ENCODE measurements around the gene NHS. TPM values are rescaled to one million over a fixed set of nuclear protein-coding genes. Genes with fewer than 3 reads are reported as not detected.

The NHS gene
- polyA plus RNA-seq, 2 donors = 0.78 to 1.7 TPM

DNA sequence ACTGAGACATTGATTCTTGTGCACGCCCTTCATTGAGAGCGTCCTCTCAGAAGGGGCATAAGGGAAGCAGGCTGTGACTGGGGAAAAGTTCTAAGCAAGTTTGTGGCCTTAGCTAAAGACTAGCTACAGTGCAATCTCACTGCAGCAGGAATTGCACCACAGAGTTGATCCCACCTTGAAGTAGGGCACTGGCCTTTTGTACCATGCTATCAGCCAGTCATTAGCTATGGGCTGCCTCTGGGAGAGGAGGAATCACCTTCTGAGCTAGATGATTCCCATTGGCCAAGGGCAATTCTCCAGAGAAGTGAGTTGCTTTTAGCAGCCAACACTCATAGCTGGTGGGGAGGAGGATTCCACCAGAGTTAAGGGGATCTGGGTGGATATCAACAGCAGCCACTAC lies 219.7 kb downstream of the NHS start:
- Histone ChIP-seq H3K9me3 (ENCODE audit: control insufficient read depth in 2 of 2, insufficient read depth in 1 of 2, low read depth in 1 of 2, low read length in 1 of 2) (no peaks in the 10 kb centered on the region), H3K36me3 (ENCODE audit: control insufficient read depth in 2 of 2, insufficient read depth in 2 of 2, low read length in 1 of 2) (no peaks in the 10 kb centered on the region), H3K27ac (ENCODE audit: low read depth in 2 of 2, low read length in 1 of 2) (no peak overlapping the region), H3K27me3 (ENCODE audit: control insufficient read depth in 1 of 2, insufficient read depth in 2 of 2, low read length in 2 of 2) (no peaks in the 10 kb centered on the region), H3K4me1 (ENCODE audit: control insufficient read depth in 2 of 2, insufficient read depth in 2 of 2, low read length in 1 of 2) (peaks cover 3% of the 10 kb centered on the region in 2 donors), H3K4me3 (ENCODE audit: low read depth in 1 of 2, low read length in 2 of 2) (no peak overlapping the region)
- WGBS, 2 donors = 92 to 96% methylated on average over 2 of the region's 2 CpGs

DNA sequence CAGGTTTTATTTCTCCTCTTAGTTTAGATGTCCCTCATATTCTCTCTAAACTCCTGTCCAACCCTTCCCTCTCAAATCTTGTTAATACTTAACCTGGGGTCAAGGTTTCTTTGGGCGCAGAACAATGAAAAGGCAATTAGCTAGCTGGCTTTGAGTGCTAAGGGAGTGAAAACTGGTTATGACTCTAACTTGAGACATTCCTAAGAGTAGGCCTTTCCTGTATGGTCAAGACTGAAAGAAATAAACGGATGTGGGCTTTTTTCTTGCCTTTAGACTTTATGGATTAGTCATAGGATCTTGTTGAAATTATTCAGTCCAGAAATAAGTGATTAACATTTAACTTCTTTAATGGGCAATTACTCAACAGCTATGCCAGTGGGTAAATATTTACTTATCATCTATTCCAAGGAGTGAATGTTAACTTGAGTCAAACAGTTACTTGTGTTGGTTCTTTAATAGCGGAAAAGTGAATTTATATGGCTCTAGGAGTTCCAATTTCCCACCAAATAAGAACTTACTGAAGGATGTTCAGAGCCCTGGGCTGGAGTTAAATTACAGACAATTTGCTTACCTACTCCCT lies 220.5 kb downstream of the NHS start:
- no peaks in the 10 kb centered on the region for H3K9me3 ChIP-seq (ENCODE audit: control insufficient read depth in 2 of 2, insufficient read depth in 1 of 2, low read depth in 1 of 2, low read length in 1 of 2)
- H3K4me3 ChIP-seq (ENCODE audit: low read depth in 1 of 2, low read length in 2 of 2) = no peak overlapping the region
- H3K4me1 ChIP-seq (ENCODE audit: control insufficient read depth in 2 of 2, insufficient read depth in 2 of 2, low read length in 1 of 2) = peaks cover 3% of the 10 kb centered on the region in 2 donors
- H3K27ac ChIP-seq (ENCODE audit: low read depth in 2 of 2, low read length in 1 of 2) = no peak overlapping the region
- H3K36me3 ChIP-seq (ENCODE audit: control insufficient read depth in 2 of 2, insufficient read depth in 2 of 2, low read length in 1 of 2) = no peaks in the 10 kb centered on the region
- no peaks in the 10 kb centered on the region for H3K27me3 ChIP-seq (ENCODE audit: control insufficient read depth in 1 of 2, insufficient read depth in 2 of 2, low read length in 2 of 2)
- WGBS, 2 donors = 37 to 40% methylated on average over 3 of the region's 3 CpGs

DNA sequence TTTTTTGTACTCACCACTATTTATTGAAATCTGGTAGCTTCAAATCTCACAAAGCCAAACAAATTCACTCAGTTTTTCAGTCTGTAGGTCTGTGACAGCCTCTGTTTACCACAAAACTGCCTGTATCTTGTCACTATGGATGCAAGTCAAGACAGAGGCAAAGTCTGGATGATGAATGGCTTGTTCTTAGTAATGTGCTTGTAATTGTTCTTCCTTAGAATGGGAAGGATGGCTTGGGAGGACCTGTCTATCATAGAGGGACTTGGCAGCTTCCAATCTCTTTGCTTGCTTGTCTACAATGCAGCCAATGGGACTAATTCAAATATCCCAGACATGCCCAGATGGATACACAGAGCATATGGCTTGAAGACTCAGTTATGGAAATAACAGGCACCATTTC lies 221.1 kb downstream of the NHS start:
- Histone ChIP-seq H3K27ac (ENCODE audit: low read depth in 2 of 2, low read length in 1 of 2) (no peak overlapping the region), H3K4me3 (ENCODE audit: low read depth in 1 of 2, low read length in 2 of 2) (no peak overlapping the region), H3K36me3 (ENCODE audit: control insufficient read depth in 2 of 2, insufficient read depth in 2 of 2, low read length in 1 of 2) (no peaks in the 10 kb centered on the region), H3K27me3 (ENCODE audit: control insufficient read depth in 1 of 2, insufficient read depth in 2 of 2, low read length in 2 of 2) (no peaks in the 10 kb centered on the region), H3K9me3 (ENCODE audit: control insufficient read depth in 2 of 2, insufficient read depth in 1 of 2, low read depth in 1 of 2, low read length in 1 of 2) (no peaks in the 10 kb centered on the region), H3K4me1 (ENCODE audit: control insufficient read depth in 2 of 2, insufficient read depth in 2 of 2, low read length in 1 of 2) (peaks cover 3% of the 10 kb centered on the region in 2 donors)

DNA sequence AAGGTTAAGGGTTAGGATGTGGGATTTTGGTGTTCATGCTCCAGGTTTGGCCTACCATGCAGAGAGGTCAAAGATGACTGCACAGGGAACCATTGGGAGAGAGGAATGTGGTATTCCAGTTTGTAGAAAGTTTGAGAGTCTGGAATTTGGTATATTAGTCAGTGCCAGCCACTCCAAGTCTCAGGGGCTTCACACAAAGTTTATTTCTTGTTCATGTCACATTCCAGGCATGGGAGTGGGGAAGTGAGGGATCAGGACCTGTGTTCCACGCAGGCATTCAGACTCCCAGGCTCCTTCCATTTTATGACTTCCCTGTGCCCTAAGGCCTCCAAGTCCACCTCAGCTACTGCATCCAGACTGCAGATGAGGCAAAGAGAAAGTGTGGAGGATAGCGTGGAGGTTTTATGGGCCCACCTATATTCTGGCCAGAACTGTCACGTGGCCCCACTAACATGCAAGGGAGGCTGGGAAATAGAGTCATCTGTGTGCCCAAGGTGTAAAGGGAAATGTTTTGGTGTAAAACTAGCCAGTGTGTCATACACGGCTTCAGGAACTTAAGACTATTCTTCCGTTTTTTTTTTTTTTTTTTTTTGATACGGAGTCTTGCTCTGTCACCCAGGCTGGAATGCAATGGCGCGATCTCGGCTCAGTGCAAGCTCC lies 221.7 kb downstream of the NHS start:
- 75 to 87% methylated on average over 8 to 9 of the region's 9 CpGs for WGBS, 2 donors

DNA sequence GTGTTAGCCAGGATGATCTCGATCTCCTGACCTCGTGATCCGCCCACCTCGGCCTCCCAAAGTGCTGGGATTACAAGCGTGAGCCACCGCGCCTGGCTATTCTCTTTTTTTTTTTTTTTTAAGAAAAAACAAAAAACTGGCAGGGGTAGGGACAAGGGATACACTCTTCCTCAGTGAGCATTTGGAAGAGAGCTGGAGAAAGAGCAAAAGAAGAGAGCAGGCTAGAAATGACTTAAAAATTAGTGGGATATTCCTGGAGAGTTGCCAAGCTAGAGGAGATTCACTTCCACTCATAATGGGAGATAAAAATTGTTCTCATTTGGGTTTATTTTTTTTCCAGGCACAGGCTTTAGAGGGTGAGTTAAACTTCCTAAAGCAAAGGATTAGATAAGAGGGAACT lies 222.3 kb downstream of the NHS start:
- WGBS, 2 donors = 84 to 85% methylated on average over 4 to 7 of the region's 7 CpGs
- H3K4me1 ChIP-seq (ENCODE audit: control insufficient read depth in 2 of 2, insufficient read depth in 2 of 2, low read length in 1 of 2) = peaks cover 3% of the 10 kb centered on the region in 2 donors
- no peak overlapping the region for H3K27ac ChIP-seq (ENCODE audit: low read depth in 2 of 2, low read length in 1 of 2)
- H3K9me3 ChIP-seq (ENCODE audit: control insufficient read depth in 2 of 2, insufficient read depth in 1 of 2, low read depth in 1 of 2, low read length in 1 of 2) = no peaks in the 10 kb centered on the region
- no peak overlapping the region for H3K4me3 ChIP-seq (ENCODE audit: low read depth in 1 of 2, low read length in 2 of 2)
- no peaks in the 10 kb centered on the region for H3K36me3 ChIP-seq (ENCODE audit: control insufficient read depth in 2 of 2, insufficient read depth in 2 of 2, low read length in 1 of 2)
- H3K27me3 ChIP-seq (ENCODE audit: control insufficient read depth in 1 of 2, insufficient read depth in 2 of 2, low read length in 2 of 2) = no peaks in the 10 kb centered on the region

More for the DNA sequence above, 221.7 kb downstream of the NHS start:
- Histone ChIP-seq H3K9me3 (ENCODE audit: control insufficient read depth in 2 of 2, insufficient read depth in 1 of 2, low read depth in 1 of 2, low read length in 1 of 2) (no peaks in the 10 kb centered on the region), H3K27me3 (ENCODE audit: control insufficient read depth in 1 of 2, insufficient read depth in 2 of 2, low read length in 2 of 2) (no peaks in the 10 kb centered on the region), H3K4me3 (ENCODE audit: low read depth in 1 of 2, low read length in 2 of 2) (no peak overlapping the region), H3K36me3 (ENCODE audit: control insufficient read depth in 2 of 2, insufficient read depth in 2 of 2, low read length in 1 of 2) (no peaks in the 10 kb centered on the region), H3K4me1 (ENCODE audit: control insufficient read depth in 2 of 2, insufficient read depth in 2 of 2, low read length in 1 of 2) (peaks cover 3% of the 10 kb centered on the region in 2 donors), H3K27ac (ENCODE audit: low read depth in 2 of 2, low read length in 1 of 2) (peak overlapping the region in 1 of 2 donors; percentile 8)

DNA sequence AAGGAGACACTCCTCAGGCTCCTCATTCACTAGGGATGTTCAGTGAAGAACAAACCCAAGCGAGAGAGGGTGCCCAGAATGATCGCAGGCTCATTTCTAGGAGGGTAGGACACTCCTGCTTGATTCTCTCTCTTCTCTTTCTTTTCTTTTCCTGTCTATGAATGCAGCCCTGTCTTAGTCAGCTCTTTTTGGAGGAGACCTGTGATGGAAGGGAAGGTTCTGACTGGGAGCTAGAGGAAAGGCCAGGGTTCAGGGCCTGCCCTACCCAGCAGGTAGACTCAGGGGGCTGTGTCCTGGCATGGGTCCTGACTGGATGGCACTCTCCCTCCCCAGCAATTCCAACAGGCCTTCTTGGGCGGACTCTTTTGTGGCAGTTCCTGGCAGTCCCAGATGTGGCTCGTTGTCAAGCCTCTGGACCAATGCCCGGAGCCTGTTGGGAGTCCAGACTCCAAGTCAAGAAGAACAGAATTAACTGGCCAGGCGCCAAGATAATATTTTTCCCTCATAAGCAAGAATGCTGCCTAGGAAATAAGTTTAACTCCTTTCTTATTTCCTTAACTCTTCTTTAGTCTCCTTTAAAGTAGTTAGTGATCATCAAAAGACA lies 222.9 kb downstream of the NHS start:
- H3K27me3 ChIP-seq (ENCODE audit: control insufficient read depth in 1 of 2, insufficient read depth in 2 of 2, low read length in 2 of 2) = no peaks in the 10 kb centered on the region
- no peaks in the 10 kb centered on the region for H3K9me3 ChIP-seq (ENCODE audit: control insufficient read depth in 2 of 2, insufficient read depth in 1 of 2, low read depth in 1 of 2, low read length in 1 of 2)
- 37 to 43% methylated on average over 6 of the region's 6 CpGs for WGBS, 2 donors
- peak overlapping the region in 1 of 2 donors; percentile 33 for H3K27ac ChIP-seq (ENCODE audit: low read depth in 2 of 2, low read length in 1 of 2)
- H3K36me3 ChIP-seq (ENCODE audit: control insufficient read depth in 2 of 2, insufficient read depth in 2 of 2, low read length in 1 of 2) = no peaks in the 10 kb centered on the region
- peaks cover 3% of the 10 kb centered on the region in 2 donors for H3K4me1 ChIP-seq (ENCODE audit: control insufficient read depth in 2 of 2, insufficient read depth in 2 of 2, low read length in 1 of 2)
- no peak overlapping the region for H3K4me3 ChIP-seq (ENCODE audit: low read depth in 1 of 2, low read length in 2 of 2)

DNA sequence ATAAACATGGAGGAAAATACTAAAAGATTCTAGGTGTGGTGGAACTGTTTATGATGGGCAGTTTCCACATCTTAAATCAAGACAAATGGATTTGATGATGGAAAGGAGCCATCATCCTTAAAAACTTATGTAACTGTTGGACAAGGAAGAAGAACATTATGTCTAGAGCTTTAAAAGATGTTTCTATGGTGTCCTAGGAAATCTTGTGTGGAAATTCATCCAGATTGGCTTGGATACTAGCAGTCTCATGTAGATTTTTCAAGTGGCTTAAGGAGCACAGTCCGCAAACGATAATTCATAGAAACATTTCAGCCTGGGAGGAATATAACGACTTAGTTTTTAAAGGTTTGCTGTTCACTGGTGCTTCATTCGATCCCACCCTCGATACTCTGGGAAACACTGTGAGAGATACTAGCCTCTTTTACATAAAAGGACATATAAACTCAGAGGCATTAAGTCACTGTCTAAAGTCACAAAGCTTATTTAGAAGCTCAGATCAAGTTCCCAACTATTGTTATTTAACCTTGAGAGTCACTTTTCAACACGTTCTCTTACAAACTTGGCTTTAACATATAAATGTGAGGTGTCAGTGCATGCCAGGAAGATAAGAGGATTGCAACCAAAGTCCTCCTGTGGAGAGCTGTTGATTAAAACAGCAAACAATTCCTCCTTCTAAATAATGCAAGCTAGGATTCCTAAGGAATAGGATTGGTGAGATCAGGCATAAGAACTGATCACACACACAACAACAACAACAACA lies 226.6 kb downstream of the NHS start:
- WGBS, 2 donors = 62 to 66% methylated on average over 6 of the region's 6 CpGs
- H3K4me3 ChIP-seq (ENCODE audit: low read depth in 1 of 2, low read length in 2 of 2) = no peak overlapping the region
- H3K27me3 ChIP-seq (ENCODE audit: control insufficient read depth in 1 of 2, insufficient read depth in 2 of 2, low read length in 2 of 2) = no peaks in the 10 kb centered on the region
- H3K27ac ChIP-seq (ENCODE audit: low read depth in 2 of 2, low read length in 1 of 2) = no peak overlapping the region
- H3K9me3 ChIP-seq (ENCODE audit: control insufficient read depth in 2 of 2, insufficient read depth in 1 of 2, low read depth in 1 of 2, low read length in 1 of 2) = no peaks in the 10 kb centered on the region
- no peaks in the 10 kb centered on the region for H3K36me3 ChIP-seq (ENCODE audit: control insufficient read depth in 2 of 2, insufficient read depth in 2 of 2, low read length in 1 of 2)
- H3K4me1 ChIP-seq (ENCODE audit: control insufficient read depth in 2 of 2, insufficient read depth in 2 of 2, low read length in 1 of 2) = peaks cover 3% of the 10 kb centered on the region in 2 donors

DNA sequence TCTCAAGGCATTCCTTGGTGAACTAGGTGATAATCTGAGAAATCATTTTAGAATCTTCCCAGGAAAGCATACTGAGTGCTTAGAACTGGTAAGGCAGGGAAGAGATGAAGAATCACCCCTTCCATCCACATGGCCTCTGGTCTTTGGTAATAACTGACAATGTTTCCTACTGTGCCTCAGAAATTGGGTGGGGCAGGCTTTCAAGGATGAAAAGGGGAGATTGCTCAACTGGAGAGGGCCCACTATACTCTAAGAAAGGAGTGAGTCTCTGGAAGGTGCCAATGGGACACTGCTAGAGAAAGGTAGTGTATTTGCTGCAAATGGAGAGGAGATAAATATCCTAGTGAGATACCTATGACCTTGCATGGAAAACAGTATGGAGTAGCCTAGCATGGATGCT lies 227.2 kb downstream of the NHS start:
- H3K9me3 ChIP-seq (ENCODE audit: control insufficient read depth in 2 of 2, insufficient read depth in 1 of 2, low read depth in 1 of 2, low read length in 1 of 2) = no peaks in the 10 kb centered on the region
- H3K27ac ChIP-seq (ENCODE audit: low read depth in 2 of 2, low read length in 1 of 2) = no peak overlapping the region
- peaks cover 3% of the 10 kb centered on the region in 2 donors for H3K4me1 ChIP-seq (ENCODE audit: control insufficient read depth in 2 of 2, insufficient read depth in 2 of 2, low read length in 1 of 2)

DNA sequence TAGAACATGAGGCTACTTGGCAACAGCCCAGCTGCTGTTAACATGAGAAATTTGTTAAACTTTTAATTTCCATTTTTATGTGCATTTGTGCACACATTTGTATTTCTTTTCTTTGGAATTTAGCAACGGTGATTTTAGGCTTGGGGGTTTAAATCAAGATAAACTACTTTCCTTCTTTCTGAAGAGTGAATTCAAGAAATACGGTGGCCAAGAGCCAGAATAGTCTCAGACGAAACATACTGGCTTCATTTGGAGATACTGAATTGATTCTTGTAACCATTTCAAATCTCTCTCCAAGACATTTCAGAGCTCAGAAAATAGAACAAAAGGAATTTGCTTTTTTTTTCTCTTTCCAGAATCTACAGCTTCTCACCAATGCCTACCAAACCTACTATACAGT lies 228.2 kb downstream of the NHS start:
- no peaks in the 10 kb centered on the region for H3K36me3 ChIP-seq (ENCODE audit: control insufficient read depth in 2 of 2, insufficient read depth in 2 of 2, low read length in 1 of 2)
- no peaks in the 10 kb centered on the region for H3K27me3 ChIP-seq (ENCODE audit: control insufficient read depth in 1 of 2, insufficient read depth in 2 of 2, low read length in 2 of 2)
- H3K4me1 ChIP-seq (ENCODE audit: control insufficient read depth in 2 of 2, insufficient read depth in 2 of 2, low read length in 1 of 2) = no peaks in the 10 kb centered on the region
- H3K4me3 ChIP-seq (ENCODE audit: low read depth in 1 of 2, low read length in 2 of 2) = no peak overlapping the region
- H3K9me3 ChIP-seq (ENCODE audit: control insufficient read depth in 2 of 2, insufficient read depth in 1 of 2, low read depth in 1 of 2, low read length in 1 of 2) = no peaks in the 10 kb centered on the region
- 32 to 58% methylated on average over 3 of the region's 3 CpGs for WGBS, 2 donors
- H3K27ac ChIP-seq (ENCODE audit: low read depth in 2 of 2, low read length in 1 of 2) = no peak overlapping the region

More for the DNA sequence above, 227.2 kb downstream of the NHS start:
- H3K4me3 ChIP-seq (ENCODE audit: low read depth in 1 of 2, low read length in 2 of 2) = no peak overlapping the region
- no peaks in the 10 kb centered on the region for H3K36me3 ChIP-seq (ENCODE audit: control insufficient read depth in 2 of 2, insufficient read depth in 2 of 2, low read length in 1 of 2)
- H3K27me3 ChIP-seq (ENCODE audit: control insufficient read depth in 1 of 2, insufficient read depth in 2 of 2, low read length in 2 of 2) = no peaks in the 10 kb centered on the region
